GM21717 (cell line): ENCODE data around the gene SLC29A4.
A peak's percentile ranks its signal among the peaks of the same experiment; 100 is the strongest.
"Not testable (repeated sequence)": the region's sequence is repeated elsewhere in the genome, so short reads cannot be mapped to it uniquely, and the experiment has no call there.

ENCODE experiments used
- ATAC-seq: cut with Tn5 transposase; IDR thresholded peaks from one replicate; pipeline ENCODE4 v1.9.1; 2021; ENCODE audit warnings: mild to moderate bottlenecking, moderate library complexity; ENCODE audit not compliant: unreplicated experiment

Gene SLC29A4, protein sequence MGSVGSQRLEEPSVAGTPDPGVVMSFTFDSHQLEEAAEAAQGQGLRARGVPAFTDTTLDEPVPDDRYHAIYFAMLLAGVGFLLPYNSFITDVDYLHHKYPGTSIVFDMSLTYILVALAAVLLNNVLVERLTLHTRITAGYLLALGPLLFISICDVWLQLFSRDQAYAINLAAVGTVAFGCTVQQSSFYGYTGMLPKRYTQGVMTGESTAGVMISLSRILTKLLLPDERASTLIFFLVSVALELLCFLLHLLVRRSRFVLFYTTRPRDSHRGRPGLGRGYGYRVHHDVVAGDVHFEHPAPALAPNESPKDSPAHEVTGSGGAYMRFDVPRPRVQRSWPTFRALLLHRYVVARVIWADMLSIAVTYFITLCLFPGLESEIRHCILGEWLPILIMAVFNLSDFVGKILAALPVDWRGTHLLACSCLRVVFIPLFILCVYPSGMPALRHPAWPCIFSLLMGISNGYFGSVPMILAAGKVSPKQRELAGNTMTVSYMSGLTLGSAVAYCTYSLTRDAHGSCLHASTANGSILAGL

DNA sequence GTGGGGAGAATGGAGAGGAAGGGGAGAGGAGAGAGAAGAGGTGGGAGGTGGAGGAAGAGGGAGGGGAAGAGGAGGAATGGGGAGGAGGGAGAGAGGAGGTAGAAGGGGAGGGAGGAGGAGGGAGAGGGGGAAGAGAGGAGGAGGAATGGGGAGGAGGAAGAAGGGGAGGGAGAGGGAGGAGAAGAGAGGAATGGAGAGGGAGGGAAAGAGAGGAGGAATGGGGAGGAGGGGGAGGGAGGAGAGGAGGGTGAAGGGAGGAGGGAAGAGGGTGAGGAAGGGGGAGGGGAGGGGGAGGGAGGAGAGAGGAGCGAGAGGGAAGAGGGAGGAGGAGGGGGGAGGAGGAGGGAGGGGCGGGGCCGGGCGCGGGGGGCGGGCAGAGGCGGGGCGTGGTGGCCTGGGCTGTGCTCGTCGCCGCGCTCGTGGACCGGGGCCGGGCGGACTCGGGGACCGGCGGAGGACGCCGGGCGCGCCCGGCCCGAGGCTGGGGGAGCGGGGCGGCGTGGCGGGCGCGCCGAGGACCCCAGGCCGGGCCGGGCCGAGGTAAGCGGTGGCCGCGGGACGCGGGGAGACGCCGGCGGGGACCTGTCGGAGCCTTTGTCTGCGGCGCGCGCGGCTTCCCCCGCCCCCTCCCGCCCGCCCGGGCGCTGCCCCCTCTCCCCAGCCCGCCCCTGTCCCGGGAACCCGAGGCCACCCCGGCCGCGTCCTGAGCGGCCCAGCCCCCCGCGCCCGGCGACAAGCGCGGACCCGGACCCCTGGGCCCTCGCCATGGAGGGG, at the start of gene SLC29A4:
Gene SLC29A4, plus strand, starts transcription at position 401 of the 774 bp plus-strand sequence. CDS start 4,874 bp downstream, outside the sequence.
- no peak for ATAC-seq

DNA sequence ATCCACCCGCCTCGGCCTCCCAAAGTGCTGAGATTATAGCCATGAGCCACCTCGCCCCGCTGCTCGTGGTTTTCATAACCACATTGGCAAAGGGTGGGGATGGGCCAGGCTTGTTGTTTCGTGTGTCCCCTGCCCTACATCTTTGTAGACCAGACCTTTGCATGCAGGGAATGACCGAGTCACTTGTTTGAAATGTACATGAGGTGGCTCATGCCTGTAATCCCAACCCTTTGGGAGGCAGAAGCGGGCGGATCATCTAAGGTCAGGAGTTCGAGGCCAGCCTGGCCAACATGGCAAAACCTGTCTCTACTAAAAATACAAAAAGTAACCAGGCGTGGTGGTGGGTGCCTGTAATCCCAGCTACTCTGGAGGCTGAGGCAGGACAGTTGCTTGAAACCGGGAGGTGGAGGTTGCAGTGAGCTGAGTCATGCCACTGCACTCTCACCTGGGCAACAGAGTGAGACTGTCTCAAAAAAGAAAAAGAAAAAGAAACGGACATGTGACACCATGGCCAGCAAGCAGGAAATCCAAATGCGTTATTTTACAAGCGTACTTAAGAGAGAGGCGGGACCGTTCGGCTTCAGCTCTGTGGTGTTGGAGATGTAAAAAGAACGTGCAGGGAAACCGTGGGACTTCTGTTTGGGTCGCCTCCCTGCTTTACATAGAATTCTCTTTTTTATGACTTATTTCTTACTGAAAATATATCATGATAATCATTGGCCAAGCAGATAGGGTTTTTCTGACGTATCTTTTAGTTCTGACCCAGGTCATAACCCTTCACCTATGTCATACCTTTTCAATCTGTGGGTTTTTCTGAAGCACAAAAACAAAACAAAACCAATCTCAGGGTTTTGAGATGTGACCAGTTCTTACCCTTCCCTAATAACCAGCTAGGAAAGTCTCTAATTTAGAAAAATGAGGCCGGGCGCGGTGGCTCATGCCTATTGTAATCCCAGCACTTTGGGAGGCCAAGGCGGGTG, 47.6 kb upstream of the SLC29A4 start:
- ATAC-seq = peak; percentile 32

DNA sequence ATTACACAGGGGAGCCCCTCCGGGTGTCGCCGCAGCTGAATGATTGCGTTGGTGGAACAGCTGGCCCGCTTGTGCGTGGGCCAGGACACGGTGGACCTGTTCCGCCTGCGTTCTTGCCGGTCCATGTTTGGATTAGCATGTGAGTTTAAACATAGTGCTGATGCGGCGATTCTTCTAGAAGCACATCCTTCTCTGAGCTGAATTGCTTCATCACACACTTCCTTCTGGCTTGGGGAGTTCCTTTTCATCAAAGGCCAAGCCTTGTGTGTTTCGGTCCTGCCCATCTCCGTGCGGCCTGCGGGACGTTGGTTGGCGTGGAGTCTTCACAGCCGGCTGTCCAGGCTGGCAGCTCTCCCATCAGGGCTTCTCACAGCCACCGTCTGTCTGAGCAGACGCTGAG, 45.5 kb upstream of the SLC29A4 start:
- no peak for ATAC-seq

DNA sequence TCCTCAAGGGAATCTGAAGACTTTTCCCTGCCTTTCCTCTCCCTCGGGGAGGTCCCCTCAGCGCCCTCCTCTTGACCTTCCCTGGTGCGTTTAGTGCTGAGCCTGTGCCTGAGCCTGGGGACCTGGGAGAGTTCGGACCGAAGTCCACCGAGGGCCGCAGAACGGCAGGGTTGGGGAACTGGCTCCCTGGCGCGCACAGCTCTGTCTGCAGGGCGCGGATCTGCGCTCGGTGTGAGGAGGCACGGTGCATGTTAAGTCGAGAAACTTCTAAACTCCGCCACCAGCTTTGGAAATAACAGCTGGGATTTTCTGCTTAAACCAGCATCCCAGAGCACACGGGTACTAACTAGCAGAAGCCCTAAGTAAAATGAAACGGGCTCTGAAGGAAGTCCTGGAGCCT, 44.2 kb upstream of the SLC29A4 start:
- no peak for ATAC-seq

DNA sequence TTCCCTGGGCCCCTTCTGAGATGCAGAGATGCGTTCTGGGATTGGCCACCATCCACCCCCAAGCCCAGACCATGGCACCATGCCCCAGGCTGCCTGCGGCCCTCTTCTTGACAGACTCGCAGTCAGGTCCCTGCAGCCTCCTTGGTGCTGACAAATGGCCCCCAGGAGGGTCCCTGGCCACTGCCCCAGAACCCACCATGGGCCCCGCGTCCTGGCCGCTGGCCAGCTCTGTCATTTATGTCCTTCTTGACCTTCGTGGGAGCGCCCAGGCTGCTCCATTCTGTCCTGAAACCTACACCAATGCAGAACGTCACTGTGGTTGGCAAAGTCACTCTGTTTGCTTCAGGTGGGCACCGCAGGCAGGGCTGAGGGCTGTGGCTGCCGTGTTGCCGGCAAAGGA, 39.5 kb upstream of the SLC29A4 start:
- no peak for ATAC-seq

DNA sequence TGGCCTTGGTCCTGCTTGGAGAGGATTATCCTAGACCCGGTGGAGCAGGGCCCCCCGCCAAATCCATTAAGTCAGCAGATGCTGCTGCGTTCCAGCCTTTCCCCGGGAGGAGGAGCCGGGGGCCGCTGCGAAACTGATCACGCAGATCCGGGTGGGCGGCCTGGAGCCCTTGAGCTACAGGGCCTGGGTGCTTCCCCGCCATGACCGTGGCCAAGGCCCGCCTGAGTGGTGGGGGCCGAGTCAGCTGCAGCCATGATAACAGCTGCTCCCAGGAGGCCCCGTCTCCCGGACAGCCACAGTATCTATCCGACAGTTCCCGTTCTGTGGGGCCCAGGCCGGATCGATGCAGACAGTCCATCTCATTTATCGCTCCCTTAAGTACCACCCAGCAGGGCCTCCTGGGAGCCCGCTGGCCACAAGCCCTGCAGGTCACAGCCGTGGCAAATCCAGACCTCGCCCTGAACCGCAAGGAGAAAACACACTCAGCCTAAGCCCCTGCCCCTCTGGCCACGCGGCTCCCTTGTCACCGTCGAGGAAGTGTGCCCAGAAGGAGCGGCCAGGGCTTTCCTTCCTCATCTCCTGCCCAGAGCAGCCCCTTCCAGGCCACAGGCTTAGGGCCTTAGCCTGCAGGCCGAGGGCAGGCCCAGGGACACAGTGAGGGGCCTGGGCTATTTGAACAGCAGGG, 34.4 kb upstream of the SLC29A4 start:
- no peak for ATAC-seq

DNA sequence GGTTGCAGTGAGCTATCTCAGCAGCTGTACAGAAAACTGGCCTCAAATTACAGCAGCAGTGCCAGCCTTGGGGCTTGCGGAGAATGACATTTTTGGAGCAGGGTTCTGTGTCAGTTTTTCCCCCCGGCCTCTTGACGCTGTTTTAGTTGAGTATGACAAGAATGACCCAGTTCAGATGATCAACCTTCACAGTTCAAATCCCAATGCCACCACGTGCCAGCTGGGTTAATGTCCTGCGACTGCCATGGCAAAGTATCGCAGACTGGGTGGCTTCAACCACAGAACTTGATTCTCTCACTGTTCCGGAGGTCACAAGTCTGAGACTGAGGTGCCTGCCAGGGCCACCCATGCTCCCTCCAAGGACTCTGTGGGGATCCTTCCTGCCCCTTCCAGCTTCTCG, 32.0 kb upstream of the SLC29A4 start:
- not testable (repeated sequence) for ATAC-seq

DNA sequence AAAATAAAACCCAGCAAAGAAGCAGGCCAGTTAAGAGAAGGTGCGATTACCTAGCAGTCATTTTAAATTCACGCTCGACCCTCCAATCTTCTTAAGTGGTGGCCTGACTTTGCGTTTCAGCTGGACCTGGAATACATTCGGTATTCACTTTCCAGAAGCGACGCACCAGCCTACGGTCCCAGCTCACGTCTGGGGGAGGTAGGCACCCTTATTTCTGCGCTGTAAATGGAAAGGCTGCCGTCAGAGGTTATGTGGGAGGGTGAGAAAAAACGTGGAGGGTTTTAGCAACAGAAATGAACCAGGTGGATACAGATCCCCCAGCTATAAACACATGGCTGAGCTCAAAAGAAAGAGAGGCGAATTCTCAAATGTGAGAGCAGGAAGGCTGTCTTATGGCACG, 29.2 kb upstream of the SLC29A4 start:
- ATAC-seq = not testable (repeated sequence)

DNA sequence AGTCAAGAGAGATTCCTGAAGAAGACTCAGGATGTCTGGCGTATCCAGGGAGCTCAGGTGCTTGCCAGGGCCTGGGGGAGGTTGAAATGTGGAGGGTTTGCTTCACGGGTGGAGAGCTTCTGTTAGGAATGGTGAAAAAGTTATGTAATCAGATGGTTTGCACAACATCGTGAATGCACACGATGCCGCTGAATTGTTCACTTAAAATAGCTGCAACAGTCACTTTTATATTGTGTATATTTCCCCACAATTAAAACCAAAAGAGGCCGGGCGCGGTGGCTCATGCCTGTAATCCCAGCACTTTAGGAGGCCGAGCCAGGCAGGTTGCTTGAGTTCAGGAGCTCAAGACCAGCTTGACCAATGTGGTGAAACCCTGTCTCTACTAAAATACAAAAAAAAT, 28.4 kb upstream of the SLC29A4 start:
- ATAC-seq = not testable (repeated sequence)

DNA sequence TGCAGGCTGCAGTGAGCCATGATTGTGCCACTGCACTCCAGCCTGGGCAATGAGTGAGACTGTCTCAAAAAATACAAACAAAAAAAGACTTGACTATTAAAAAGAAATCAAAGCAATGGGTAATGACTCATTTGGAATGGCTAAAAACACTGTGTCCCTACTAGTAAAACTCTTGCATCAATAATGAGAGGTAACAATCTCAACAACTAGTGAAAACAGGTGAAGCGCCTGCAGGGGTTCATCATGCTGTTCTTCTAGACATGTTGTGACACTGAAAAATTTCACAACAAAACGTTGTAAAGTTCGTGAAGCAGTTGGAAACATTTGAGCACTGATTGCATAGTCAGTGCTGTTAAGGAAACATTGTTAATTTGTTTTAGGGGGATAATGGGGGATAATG, 26.9 kb upstream of the SLC29A4 start:
- no peak for ATAC-seq

DNA sequence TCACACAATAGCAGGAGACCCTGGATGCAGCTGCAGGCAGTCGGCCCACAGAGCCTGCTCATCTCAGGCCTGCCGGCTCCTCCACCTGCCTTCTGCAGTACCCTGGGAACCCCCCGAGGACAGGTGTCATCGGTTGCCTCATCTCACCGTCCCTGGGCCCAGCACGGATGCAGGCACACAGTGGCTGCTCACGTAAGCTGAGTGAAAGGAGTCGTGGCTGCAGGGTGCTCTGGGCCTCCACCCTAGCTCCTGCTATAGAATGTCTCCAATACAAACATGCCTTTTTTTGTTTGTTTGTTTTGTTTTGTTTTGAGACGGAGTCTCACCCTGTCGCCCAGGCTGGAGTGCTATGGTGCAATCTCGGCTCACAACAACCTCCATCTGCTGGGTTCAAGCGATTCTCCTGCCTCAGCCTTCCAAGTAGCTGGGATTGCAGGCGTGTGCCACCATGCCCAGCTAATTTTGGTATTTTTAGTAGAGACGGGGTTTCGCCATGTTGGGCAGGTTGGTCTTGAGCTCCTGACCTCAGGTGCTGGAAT, 22.1 kb upstream of the SLC29A4 start:
- ATAC-seq = not testable (repeated sequence)

DNA sequence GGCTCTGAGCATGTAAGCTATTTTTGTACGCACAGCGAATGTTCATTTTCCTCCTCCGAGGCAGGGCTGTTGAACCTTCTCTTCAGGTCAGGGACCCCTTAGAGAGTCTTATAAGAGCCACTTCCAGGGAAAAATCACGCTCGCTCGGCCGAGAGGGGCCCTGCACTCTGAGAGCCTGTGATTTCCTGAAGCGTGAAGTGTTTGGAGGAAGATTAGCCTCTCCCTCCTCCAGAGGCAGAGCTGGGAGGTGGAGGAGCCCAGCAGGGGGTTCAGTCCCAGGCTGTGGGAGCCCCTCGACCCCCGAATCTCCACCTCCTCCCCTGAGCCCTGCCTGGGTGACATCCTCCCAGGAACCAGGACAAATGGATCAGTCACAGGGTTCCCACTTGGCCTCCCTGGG, 19.7 kb upstream of the SLC29A4 start:
- not testable (repeated sequence) for ATAC-seq

DNA sequence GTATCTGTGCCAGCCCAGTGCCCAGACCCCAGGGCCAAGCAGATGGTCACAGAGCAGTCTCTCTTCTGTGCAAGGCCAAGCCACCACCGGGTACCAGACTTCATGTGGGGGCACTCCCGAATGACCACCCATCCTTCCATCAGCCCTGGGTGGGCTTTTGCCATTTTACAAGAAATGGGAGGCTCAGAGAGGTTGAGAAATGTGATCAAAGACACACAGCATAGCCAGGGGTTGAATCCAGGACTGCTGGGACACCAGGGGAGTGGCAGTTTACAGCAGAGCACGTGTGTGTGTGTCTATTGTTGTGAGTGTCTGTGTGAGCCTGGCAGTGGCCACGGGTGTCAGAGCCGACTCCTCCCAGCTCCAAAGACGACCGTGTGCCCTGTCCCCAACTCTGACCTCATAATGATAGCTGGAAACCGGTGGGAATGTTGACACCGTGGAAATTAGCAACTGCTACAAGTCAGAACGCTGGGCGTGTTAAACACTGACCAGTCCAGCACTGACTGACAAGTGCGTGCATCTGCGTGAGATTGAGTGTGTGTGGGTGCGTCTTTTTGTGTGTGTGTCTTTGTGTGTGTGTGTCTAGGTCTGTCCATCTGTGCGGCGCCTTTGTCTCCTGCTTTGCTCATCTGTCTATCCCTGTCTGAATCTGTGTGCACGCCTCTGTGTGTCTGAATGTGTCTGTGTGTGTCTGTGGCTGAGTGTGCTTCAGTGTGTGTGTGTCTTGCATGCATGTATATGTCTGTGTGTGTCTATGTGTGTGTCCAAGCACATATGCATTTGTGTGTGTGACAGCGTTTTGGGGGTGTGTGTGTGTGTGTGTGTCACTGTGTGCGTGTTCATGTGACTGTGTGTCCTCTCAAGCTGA, 17.2 kb upstream of the SLC29A4 start:
- no peak for ATAC-seq

DNA sequence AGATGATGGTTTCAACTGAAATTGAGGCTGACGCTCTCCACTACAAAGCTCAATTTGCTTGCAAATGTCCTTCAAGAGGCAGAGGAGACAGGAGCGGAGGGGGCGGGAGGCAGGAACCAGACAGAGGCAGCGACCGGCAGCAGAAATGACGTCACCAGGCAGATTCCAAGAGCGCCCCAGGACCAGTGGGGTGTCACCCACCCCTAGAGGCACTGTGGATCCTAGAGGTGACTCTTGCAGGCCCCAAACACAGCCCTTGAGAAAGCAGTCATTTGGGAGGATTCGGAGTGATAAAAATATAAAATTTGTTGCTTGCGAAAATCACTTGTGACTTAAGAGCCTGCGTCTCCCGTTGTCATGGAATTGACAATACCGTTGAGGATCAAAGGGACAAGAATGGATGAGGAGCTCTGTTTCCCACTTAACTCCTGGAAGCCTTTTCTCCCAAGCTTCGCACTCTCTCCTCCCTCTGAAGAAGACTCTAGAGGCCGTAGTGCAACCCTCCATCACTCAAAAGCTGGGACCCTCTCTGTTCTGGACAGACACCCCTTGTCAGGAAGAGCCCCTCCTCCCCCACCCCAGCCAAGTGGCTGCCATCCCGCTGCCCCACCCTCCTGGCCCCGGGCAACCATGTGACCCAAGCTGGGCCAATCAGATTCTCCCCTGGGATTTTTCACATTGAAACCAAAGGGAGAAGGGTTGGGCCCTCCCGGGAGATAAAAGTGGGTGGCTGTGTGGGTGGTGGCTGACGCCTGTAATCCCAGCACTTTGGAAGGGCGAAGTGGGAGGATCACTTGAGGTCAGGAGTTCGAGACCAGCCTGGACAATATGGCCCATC, 16.3 kb upstream of the SLC29A4 start:
- ATAC-seq = no peak

DNA sequence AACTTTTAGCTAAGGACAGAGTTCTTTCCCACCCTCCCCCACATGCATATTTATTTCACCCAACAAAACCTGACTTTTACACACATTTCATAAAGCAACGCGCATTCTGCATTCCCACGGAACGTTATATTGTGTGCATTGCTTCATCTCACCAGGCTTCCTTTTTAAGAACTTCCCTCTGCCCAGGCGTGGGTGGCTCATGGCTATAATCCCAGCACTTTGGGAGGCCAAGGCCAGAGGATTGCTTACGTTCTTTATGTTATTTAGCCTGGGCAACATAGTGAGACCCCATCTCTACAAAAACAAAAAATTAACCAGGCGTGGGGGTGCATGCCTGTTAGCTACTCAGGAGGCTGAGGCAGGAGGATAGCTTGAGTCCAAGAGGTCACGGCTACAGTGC, 14.9 kb upstream of the SLC29A4 start:
- not testable (repeated sequence) for ATAC-seq

DNA sequence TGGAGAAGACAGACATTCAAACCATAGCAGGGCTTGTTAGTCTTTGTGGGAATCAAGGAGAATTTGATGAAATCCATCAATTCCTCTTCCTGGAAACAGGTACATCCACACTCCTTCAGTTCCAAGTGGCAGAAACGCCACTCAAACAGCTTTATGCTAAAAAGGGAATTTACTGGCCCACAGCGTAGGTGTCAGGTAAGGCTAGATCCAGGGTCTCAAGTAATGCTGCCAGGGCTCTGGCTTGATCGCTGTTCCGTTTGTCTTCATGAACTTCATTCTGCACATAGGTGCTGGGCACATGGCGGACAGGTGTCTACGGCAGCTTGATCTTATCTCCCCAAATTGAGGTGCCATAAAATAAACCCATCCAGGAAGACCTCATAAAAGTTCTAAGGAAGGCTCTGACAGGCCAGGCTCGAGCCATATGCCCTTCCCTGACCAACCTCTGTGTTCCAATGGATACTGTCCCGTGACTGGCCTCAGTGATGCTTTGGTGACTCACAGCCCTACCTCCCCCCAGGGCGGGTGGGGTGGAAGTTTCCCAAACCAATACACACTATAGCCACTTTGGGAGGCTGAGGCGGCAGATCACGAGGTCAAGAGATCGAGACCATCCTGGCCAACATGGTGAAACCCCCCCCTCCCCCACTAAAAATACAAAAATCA, 12.6 kb upstream of the SLC29A4 start:
- not testable (repeated sequence) for ATAC-seq

DNA sequence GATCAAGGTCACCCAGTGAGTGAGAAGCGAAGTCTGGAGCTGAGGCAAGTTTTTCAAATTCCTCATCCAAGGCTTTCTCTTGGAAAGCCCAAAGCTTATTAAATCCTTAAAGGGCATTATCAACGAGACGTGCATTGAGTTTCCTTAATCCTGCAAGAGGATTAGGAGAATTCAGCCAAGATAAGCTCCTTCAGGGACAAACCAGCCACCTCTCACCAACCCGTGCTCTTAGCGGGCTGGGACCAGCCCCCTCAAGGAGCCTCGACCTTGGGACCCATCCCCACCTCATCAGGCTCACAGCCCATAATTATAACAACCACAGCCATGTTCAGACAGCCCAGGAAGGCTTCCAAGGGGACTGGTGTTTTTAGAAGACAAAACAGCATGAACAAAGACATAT, 12.0 kb upstream of the SLC29A4 start:
- ATAC-seq = no peak
